Inflammatory macrophage treated with lipopolysaccharide for 1 hour (primary cell): ENCODE results near the gene PLCB1.
A peak's percentile ranks its signal among the peaks of the same experiment; 100 is the strongest.

Experiments
- DNase-seq, 2 donors: peaks; one replicate each; pipeline ENCODE4 v3.0.0-alpha.2; 2020 to 2022

Gene PLCB1

DNA sequence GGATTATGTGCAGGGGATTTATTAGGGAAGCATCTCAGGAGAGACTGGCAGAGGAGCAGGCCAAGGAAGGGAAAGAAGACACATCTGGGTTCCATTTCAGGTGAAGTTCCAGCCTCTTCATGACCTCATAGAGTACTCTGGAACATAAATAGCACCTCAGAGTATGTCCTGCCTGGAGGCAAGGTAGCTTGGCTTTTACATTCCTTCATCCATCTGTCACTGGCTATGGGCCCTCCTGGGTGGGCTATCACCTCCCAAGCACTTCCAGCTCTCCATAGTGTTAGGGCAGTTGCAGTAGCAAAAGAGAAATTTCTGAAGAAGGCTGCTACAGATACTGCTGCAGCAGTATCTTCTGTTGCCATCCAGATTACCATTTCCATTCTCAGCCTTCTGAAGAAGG, 116.0 kb downstream of the PLCB1 start:
- no peak for DNase-seq

DNA sequence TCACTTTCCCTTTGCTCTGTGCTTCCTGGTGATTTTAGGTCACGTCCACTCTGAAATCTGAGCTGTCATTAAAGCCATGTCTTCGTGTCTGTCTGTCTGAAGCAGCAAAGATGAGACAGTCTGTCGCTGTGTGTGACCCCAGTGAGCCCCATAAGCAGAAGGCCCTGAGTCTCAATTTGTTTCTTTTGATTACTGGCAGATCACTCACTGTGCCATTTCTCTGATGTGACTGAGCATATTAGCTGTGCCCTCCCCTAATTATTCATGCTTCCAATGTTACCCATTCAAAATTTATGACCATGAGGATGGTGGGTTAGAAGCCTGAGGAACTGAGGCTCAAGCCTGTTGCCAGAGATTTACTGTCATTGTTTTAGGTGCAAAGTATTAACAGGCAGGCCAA, 117.6 kb downstream of the PLCB1 start:
- DNase-seq: no peak

- DNase-seq: no peak
These were observed 118.6 kb downstream of the PLCB1 start for GRCh38 chr20:8250539-8251200.

GRCh38 chr20:8251201-8251575, 119.1 kb downstream of the PLCB1 start:
- DNase-seq: no peak

DNA sequence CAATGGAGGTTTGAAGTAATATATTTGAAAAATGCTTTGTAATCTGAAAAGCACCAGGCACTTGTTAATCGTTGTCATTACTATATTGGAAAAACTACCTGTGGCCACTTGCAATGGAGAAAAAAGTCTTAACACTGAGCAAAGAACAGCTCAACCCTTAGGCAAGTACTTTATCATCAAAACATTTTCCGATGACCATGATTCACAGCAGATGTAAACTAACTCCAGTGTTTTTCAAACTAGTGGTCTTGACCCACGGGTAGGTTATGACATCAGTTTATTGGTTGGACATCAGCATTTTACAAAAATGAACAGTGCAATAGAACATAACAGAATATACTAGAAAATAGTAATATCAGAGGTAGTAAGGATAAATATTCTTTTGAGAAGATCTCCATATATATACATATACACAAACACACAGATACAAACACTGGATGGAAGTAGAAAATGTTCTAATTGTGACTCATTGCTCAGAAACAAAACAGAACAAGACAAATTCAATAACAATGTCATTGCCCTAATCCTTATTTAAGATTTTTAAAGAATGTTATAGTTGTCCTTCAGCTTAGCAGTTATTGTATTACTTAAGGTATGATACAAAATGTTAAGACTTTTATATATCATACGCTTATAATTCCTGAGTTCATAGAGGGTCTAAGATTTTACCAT, 123.0 kb downstream of the PLCB1 start:
- DNase-seq: no peak

DNA sequence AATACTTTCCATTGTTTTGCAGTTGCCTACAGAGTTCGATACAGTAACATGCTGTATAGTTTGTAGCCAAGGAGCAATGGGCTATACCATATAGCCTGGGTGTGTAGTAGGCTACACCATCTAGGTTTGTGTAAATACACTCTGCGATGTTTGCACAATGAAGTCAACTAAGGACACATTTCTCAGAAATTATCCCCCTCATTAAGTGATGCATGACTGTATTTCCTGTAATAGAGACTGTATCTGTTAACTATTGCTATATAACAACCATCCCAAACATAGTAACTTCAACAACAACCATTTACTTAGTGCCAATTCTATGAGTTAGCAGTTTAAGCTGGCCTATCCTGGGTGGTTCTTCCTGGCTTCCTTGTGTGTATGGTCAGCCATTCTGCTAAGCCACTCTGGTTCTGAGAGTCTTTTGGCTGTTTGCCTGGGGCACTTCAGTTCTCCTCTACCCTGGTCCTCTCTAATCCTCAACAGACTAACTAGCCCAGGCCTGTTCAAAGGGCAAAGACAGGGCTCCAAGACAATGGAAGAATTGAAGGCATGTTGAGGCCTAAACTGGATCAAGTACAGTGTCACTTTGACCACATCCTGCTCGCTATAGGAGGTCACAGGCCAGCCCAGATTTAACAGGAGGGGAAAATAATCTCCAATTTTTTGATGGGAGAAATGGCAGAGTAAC, 124.0 kb downstream of the PLCB1 start:
- no peak for DNase-seq

- peak; percentile 71 to 82 for DNase-seq
These were observed 128.8 kb downstream of the PLCB1 start for GRCh38 chr20:8260837-8261251.

DNA sequence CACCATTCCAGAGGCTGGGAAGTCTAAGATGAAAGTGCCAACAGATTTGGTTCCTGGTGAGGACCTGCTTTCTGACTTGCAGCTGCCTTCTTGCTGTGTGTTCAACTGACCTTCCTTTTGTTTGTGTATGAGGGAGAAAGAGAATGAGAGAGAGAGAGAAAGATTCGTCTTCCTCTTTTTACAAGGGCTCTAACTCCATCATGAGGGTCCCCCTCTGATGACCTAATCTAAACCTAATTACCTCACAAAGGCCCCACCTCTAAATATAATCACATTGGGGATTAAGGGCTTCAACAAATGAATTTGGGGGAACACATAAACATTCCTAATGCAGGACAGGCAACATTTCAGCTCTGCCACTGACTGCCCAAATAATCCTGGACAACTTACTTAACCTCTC, 130.7 kb downstream of the PLCB1 start:
- DNase-seq: no peak

DNA sequence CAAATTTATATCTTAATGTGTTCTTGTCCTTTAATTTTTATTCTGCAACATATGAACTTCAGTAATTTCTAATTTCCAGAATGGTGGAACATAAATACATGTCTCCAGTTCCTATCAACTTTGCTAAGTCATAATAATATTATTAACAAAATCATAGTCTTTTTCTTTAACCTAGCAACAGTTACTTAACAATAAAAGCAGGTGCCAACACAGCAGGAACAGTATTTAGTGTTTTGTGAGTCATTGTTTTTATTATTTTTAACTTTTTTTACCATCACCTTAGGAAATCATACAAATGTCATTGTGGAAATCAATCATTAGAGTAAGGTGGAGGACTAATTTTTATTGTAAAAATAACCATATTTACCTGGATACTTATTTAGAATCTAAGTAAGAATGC, 133.5 kb downstream of the PLCB1 start:
- no peak for DNase-seq

- no peak for DNase-seq
These were observed 134.9 kb downstream of the PLCB1 start for GRCh38 chr20:8267009-8267408.

GRCh38 chr20:8271727-8272126, 139.7 kb downstream of the PLCB1 start:
- DNase-seq: peak; percentile 73 to 92

GRCh38 chr20:8272766-8273165, 140.7 kb downstream of the PLCB1 start:
- peak; percentile 24 to 31 for DNase-seq

GRCh38 chr20:8284902-8285301, 152.8 kb downstream of the PLCB1 start:
- DNase-seq: no peak

- DNase-seq: no peak
These were observed 155.3 kb downstream of the PLCB1 start for GRCh38 chr20:8287340-8287739.

GRCh38 chr20:8291200-8291599, 159.1 kb downstream of the PLCB1 start:
- DNase-seq: no peak

DNA sequence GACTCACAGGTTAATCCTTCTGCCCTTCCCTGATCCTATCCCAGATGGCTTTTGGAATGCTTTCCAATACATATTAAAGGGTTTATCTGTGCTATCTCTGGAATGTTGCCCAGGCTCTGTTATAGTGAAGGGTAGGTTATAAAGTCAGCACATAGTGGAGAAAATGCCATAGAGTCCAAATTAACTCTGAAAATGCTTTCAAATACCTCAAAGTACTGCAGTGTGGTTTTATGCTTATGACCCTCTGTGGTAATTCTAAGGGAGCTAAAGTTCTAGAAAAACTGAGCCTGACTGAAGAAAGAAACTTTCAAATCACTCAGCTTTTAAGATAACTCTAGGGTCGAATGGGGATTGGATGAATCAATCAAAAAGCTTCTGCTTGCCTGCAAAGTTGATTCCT, 159.8 kb downstream of the PLCB1 start:
- DNase-seq: no peak

GRCh38 chr20:8292793-8293192, 160.7 kb downstream of the PLCB1 start:
- DNase-seq: no peak

DNA sequence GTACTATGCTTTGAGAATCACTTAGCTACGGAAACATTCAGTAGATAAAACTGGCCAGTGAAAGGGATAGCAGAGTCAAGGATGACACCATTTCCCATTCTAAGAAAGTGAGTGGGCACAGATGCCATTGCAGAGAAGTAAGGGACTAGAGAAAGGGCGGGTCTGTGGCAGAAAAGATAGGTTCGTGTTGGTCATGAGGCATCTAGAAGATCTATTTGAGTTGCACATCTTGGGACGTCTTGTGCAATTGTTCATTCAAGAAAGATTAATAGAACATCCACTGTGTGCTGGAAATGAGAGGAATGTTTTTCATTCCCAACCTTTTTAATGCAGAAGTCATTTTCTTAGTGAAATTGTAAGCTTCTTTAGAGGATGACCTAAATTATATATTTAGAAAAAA, 161.7 kb downstream of the PLCB1 start:
- DNase-seq: peak; percentile 21 to 62

DNA sequence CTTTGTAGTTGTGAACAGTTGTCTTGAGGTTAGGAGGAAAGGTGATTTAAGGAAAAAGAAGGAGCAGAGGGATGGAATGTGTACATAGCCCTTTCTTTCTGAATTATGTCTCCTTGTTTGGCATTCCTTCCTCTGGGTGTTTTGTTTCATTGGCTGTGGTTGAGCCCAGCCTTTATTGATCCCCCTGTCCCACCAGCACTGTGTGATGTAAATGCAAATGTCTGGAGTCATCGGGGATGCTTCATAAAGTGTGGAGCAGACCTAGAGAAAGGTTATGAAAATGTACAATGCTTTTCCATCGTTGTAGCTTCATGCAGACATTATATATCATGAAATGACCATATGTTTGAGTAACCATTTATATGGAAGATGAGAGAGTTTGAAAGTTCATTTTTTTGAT, 164.5 kb downstream of the PLCB1 start:
- no peak for DNase-seq

- DNase-seq: no peak
These were observed 166.5 kb downstream of the PLCB1 start for GRCh38 chr20:8298426-8299043.

DNA sequence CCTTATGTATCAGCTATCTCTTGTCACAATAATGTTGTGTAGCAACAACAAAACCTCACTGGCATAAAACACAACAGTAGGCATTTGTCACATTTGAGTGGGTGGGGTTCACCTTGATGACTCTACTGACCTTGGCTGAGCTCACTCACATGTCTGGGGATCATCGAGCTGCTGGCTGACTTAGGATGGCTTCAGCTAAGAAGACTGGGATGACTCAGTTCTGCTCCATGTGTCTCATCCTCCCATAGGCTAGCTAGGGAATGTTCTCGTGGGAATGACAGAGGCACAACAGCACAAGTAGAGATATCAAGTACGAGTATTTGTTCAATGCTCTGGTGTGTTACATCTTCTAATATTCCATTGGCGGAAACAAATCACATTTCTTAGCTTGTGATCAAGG, 167.9 kb downstream of the PLCB1 start:
- DNase-seq: no peak

- no peak for DNase-seq
These were observed 169.6 kb downstream of the PLCB1 start for GRCh38 chr20:8301655-8302054.

- no peak for DNase-seq
These were observed 171.6 kb downstream of the PLCB1 start for GRCh38 chr20:8303651-8304050.
